Mesothelial cell of epicardium (in vitro differentiated cells): ENCODE data around the gene DNER. TPM values are rescaled to one million over a fixed set of nuclear protein-coding genes. Genes with fewer than 3 reads are reported as not detected.

Experiments
- DNase-seq, 2 experiments: peaks; one replicate each; pipeline ENCODE4 v3.0.0; 2021; ENCODE audit warnings: low spot score in 2 of 2; ENCODE audit not compliant: unreplicated experiment in 2 of 2
- H3K27ac Mint-ChIP-seq: 2 replicates; pipeline ENCODE4 v1.8.0; 2021; ENCODE audit warnings: mixed read lengths
- H3K27me3 Mint-ChIP-seq: 2 replicates; pipeline ENCODE4 v1.8.0; 2021; ENCODE audit warnings: low read depth, mixed read lengths
- H3K36me3 Mint-ChIP-seq: 2 replicates; pipeline ENCODE4 v1.8.0; 2021; ENCODE audit warnings: mixed read lengths
- H3K4me1 Mint-ChIP-seq: 2 replicates; pipeline ENCODE4 v1.8.0; 2021; ENCODE audit warnings: mixed read lengths
- H3K4me3 Mint-ChIP-seq: 2 replicates; pipeline ENCODE4 v1.8.0; 2021; ENCODE audit warnings: mild to moderate bottlenecking, moderate library complexity, mixed read lengths
- H3K9me3 Mint-ChIP-seq: 2 replicates; pipeline ENCODE4 v1.8.0; 2021; ENCODE audit warnings: mixed read lengths
- total RNA-seq: library from RNA; stranded (reverse); gene quantifications from 3 replicates; pipeline ENCODE4 v1.2.1, GENCODE V29; 2021
- TF ChIP-seq, protein P1 (sequence below): fragments of 200-600 bp; sonication (generic); IDR thresholded peaks from one replicate; pipeline ENCODE4 v1.5.0; 2021; ENCODE audit warnings: antibody characterized with exemption; ENCODE audit not compliant: unreplicated experiment

The DNER gene
- total RNA-seq, 1 donor from 2014 or later = not detected

DNA sequence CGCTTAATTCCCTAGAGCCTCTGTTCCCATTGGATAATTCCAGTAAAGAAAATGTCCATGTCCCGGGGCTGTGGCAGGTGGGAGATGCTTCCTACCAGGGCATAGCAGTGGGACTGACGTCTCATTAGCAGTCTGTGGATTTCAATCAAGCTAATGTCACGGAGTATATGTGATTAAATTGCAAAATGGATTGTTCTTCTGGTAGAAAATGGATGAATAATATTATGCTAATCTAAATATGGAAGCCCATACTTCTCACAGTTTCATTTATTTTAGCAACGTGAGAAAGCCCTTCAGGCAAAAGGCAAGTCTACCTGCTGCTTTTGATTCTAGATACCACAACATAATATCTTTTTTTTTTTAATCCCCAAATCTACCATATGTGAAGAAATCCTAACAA, 185.5 kb downstream of the DNER start:
- H3K4me1 Mint-ChIP-seq = no peaks in the 10 kb centered on the region
- TF ChIP-seq, protein P1, sequence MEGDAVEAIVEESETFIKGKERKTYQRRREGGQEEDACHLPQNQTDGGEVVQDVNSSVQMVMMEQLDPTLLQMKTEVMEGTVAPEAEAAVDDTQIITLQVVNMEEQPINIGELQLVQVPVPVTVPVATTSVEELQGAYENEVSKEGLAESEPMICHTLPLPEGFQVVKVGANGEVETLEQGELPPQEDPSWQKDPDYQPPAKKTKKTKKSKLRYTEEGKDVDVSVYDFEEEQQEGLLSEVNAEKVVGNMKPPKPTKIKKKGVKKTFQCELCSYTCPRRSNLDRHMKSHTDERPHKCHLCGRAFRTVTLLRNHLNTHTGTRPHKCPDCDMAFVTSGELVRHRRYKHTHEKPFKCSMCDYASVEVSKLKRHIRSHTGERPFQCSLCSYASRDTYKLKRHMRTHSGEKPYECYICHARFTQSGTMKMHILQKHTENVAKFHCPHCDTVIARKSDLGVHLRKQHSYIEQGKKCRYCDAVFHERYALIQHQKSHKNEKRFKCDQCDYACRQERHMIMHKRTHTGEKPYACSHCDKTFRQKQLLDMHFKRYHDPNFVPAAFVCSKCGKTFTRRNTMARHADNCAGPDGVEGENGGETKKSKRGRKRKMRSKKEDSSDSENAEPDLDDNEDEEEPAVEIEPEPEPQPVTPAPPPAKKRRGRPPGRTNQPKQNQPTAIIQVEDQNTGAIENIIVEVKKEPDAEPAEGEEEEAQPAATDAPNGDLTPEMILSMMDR = no peak
- H3K27me3 Mint-ChIP-seq = peaks cover 2% of the 10 kb centered on the region
- DNase-seq = no peak
- H3K27ac Mint-ChIP-seq = no peak overlapping the region
- no peaks in the 10 kb centered on the region for H3K36me3 Mint-ChIP-seq
- no peak overlapping the region for H3K4me3 Mint-ChIP-seq
- peaks cover 25% of the 10 kb centered on the region for H3K9me3 Mint-ChIP-seq

DNA sequence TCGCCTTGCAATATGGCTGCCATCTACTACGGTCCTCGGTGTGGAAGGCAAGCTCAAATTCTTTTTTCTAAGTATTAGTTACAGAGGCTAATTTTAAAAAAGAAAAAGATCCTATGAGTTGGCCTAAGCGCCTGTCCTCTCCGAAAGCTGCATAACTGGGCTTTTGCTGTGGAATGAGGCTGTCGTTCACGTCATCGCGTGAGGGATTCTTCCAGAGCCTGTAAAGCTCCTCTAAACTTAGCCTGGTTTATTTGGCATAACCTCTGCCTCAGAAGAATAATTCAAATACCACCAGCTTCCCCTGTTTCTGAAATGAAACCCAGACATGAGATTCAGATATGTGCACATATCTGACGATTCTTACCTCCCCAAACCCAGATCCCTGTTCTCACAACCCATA, 187.4 kb downstream of the DNER start:
- TF ChIP-seq, protein P1 = no peak
- no peak overlapping the region for H3K4me3 Mint-ChIP-seq
- no peaks in the 10 kb centered on the region for H3K4me1 Mint-ChIP-seq
- DNase-seq = no peak
- H3K9me3 Mint-ChIP-seq = peaks cover 15% of the 10 kb centered on the region
- no peaks in the 10 kb centered on the region for H3K27me3 Mint-ChIP-seq
- H3K27ac Mint-ChIP-seq = no peak overlapping the region
- H3K36me3 Mint-ChIP-seq = no peaks in the 10 kb centered on the region

DNA sequence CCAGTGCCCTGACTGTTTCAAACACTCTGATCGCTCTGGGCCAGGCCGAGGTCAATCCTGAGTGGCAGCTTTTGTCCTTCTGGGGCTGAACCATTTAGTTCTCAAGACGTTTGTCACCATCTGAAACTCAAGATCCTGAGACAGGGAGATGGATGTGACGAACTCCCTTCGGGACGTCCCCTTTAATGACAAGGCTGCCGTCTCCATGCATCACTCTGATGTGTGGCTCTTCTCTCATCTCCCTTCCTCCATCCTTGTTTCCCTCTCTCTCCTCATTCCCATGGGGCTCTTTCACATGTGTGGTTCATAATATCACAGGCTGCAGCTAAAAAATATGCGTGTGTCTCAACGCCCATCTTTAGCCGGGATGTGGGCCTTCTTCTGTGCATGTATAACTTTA, 189.6 kb downstream of the DNER start:
- Mint-ChIP-seq H3K9me3 (peaks cover 4% of the 10 kb centered on the region), H3K36me3 (no peaks in the 10 kb centered on the region), H3K4me1 (peaks cover 7% of the 10 kb centered on the region), H3K27ac (no peak overlapping the region), H3K27me3 (no peaks in the 10 kb centered on the region), H3K4me3 (no peak overlapping the region)
- TF ChIP-seq, protein P1 = no peak
- DNase-seq = no peak

DNA sequence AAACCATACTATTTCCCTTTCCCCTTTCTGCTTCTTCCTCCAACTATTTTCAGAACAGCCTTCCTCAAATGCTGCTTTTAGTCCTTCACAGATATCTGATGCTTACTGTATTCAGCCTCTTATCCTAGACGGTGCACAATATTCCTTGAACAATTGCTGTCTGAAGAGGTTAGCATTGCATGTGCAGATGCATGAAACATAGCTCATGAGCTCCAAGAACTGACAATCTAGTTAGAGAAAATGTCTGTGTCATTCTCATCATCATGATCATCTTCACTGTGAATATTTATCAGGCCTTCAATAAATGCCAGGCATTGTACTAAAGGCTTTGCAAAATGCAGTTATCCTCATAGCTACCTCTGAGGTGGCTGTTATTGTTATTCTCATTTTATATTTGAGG, 190.7 kb downstream of the DNER start:
- TF ChIP-seq, protein P1 = no peak
- Mint-ChIP-seq H3K4me3 (no peak overlapping the region), H3K27ac (no peak overlapping the region), H3K9me3 (no peaks in the 10 kb centered on the region), H3K27me3 (no peaks in the 10 kb centered on the region), H3K36me3 (no peaks in the 10 kb centered on the region), H3K4me1 (peaks cover 12% of the 10 kb centered on the region)
- no peak for DNase-seq

DNA sequence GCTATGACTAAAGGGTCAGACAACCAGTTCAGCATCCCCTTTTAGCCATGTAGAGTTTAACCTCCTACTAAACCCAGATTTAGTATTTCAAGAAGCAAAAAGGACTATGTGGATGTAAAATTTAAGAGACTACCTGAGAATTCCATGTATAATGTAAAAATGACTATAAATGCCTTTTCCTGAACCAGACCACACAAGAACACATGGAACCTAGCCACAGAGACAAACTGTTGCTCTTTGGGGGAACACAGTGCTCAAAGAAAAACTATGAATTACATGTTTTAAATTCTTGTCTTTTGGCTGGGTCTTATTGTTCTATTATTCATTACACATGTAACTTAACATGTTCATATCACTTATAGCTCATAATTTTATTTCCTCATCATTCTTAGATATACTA, 192.8 kb downstream of the DNER start:
- DNase-seq = no peak
- Mint-ChIP-seq H3K4me1 (peaks cover 12% of the 10 kb centered on the region), H3K9me3 (no peaks in the 10 kb centered on the region), H3K27me3 (no peaks in the 10 kb centered on the region), H3K27ac (no peak overlapping the region), H3K36me3 (no peaks in the 10 kb centered on the region), H3K4me3 (no peak overlapping the region)
- TF ChIP-seq, protein P1 = no peak

DNA sequence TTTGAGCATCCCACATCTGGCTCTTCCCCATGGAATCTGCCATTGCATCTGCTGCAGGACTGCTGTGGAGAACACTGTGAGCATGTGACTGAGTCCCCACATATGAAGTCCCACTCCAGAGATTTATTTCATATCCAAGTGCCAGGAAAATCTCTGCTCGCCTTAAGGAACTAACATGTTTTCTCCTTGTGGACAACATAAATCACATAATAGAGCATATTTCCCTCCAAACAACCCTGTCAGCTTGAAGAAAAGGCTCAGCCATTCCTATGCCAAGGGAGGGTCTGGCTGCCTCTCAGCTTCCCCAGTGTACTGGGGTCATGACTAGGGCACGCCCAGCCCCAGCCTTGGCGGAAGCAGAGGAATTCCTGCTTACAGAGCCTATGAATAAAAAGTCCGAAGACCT, 193.7 kb downstream of the DNER start:
- TF ChIP-seq, protein P1 = no peak
- no peaks in the 10 kb centered on the region for H3K27me3 Mint-ChIP-seq
- no peak for DNase-seq

More for the DNA sequence above, 193.7 kb downstream of the DNER start:
- peaks cover 12% of the 10 kb centered on the region for H3K4me1 Mint-ChIP-seq
- H3K9me3 Mint-ChIP-seq = no peaks in the 10 kb centered on the region
- H3K4me3 Mint-ChIP-seq = no peak overlapping the region
- no peaks in the 10 kb centered on the region for H3K36me3 Mint-ChIP-seq
- H3K27ac Mint-ChIP-seq = peak overlapping the region; percentile 61
